Thoracic aorta (tissue), 2 donors: ENCODE measurements around the gene RBM25. TPM values are rescaled to one million over a fixed set of nuclear protein-coding genes. Genes with fewer than 3 reads are reported as not detected.

Source experiments
- ATAC-seq: fragments of 150-250 bp; one replicate; pipeline ENCODE4 v1.8.0; 2017; ENCODE audit warnings: low read depth; ENCODE audit not compliant: insufficient number of reproducible peaks, low FRiP score
- DNase-seq: peaks from one replicate; pipeline ENCODE4 v3.0.0-alpha.2; 2020; ENCODE audit warnings: low spot score
- H3K27ac ChIP-seq, 2 donors: fragments of 200-600 bp; sonication (generic); 1 replicate in 1 of 2; 2 replicates in 1 of 2; pipeline ENCODE4 v1.5.1; 2016; ENCODE audit warnings: mild to moderate bottlenecking in 2 of 2, moderate library complexity in 2 of 2
- H3K27me3 ChIP-seq: fragments of 200-600 bp; sonication (generic); replicated peaks from 2 replicates; pipeline ENCODE4 v1.6.0; 2016; ENCODE audit warnings: mild to moderate bottlenecking; ENCODE audit not compliant: insufficient read depth
- H3K36me3 ChIP-seq: fragments of 200-600 bp; sonication (generic); one replicate; pipeline ENCODE4 v1.5.1; 2016
- H3K4me1 ChIP-seq, 2 donors: fragments of 200-600 bp; sonication (generic); 1 replicate in 1 of 2; 2 replicates in 1 of 2; pipeline versions ENCODE4 v1.5.1 to v1.6.0; 2016; ENCODE audit warnings: low read depth in 2 of 2, mild to moderate bottlenecking in 1 of 2; ENCODE audit not compliant: control insufficient read depth in 1 of 2
- H3K4me3 ChIP-seq: fragments of 200-600 bp; sonication (generic); 2 replicates; pipeline ENCODE4 v1.5.1; 2016; ENCODE audit warnings: mild to moderate bottlenecking
- H3K9me3 ChIP-seq: fragments of 200-600 bp; sonication (generic); 2 replicates; pipeline ENCODE4 v1.5.1; 2016
- CTCF ChIP-seq: fragments of 200-600 bp; sonication (generic); IDR thresholded peaks from one replicate; pipeline ENCODE4 v1.5.1; 2019; ENCODE audit warnings: antibody characterized with exemption
- total RNA-seq, 2 donors: library from RNA; depleted of rRNA; stranded (reverse); fragments of >200 nt; gene quantifications; one replicate each; pipeline versions ENCODE4 v1.1.0 to v1.2.3, GENCODE V29; 2016

RBM25 gene
- total RNA-seq, 2 donors from 2014 or later: 49.3 to 126 TPM

- no peak for TF ChIP-seq CTCF
- peaks cover 25% of the 10 kb centered on the region for H3K36me3 ChIP-seq
These were observed 67.4 kb downstream of the RBM25 start for GRCh38 chr14:73125746-73126145.

GRCh38 chr14:73133795-73134194 is 75.5 kb downstream of the RBM25 start:
- H3K27ac ChIP-seq: no peak overlapping the region
- H3K36me3 ChIP-seq: no peaks in the 10 kb centered on the region
- no peaks in the 10 kb centered on the region for H3K9me3 ChIP-seq
- H3K4me3 ChIP-seq: no peak overlapping the region
- H3K27me3 ChIP-seq: no peaks in the 10 kb centered on the region
- peaks cover 6 to 13% of the 10 kb centered on the region in 2 donors for H3K4me1 ChIP-seq
- DNase-seq (no peak), ATAC-seq (no peak)
- TF ChIP-seq CTCF: no peak

More at GRCh38 chr14:73125746-73126145, 67.4 kb downstream of the RBM25 start:
- H3K9me3 ChIP-seq: no peaks in the 10 kb centered on the region
- H3K27ac ChIP-seq: no peak overlapping the region
- DNase-seq (no peak), ATAC-seq (no peak)
- no peak overlapping the region for H3K4me3 ChIP-seq
- H3K27me3 ChIP-seq: no peaks in the 10 kb centered on the region
- no peaks in the 10 kb centered on the region for H3K4me1 ChIP-seq

GRCh38 chr14:73136085-73136386 is 77.7 kb downstream of the RBM25 start:
- no peak for TF ChIP-seq CTCF
- peak overlapping the region; percentile 88 to 93 for H3K27ac ChIP-seq
- ATAC-seq: no peak

GRCh38 chr14:73136387-73137225 is 78.3 kb downstream of the RBM25 start, which contains the start of gene PSEN1:
Gene PSEN1 (plus strand): TSS chr14:73136507. CDS start chr14:73148020, 11,513 bp downstream.
- ATAC-seq (peak; percentile 86), DNase-seq (peak; percentile 88)
- peak within 1 kb of the TSS; percentile 88 to 93 for H3K27ac ChIP-seq
- no peaks in the 10 kb centered on the region for H3K9me3 ChIP-seq
- H3K36me3 ChIP-seq: no peaks in the 10 kb centered on the region
- TF ChIP-seq CTCF: no peak
- H3K4me3 ChIP-seq: peak within 1 kb of the TSS; percentile 85
- peaks cover 6 to 13% of the 10 kb centered on the region in 2 donors for H3K4me1 ChIP-seq
- H3K27me3 ChIP-seq: no peaks in the 10 kb centered on the region

More at GRCh38 chr14:73136085-73136386, 77.7 kb downstream of the RBM25 start:
- Histone ChIP-seq H3K27me3 (no peaks in the 10 kb centered on the region), H3K4me1 (peaks cover 6 to 13% of the 10 kb centered on the region in 2 donors), H3K4me3 (peak overlapping the region; percentile 85), H3K9me3 (no peaks in the 10 kb centered on the region), H3K36me3 (no peaks in the 10 kb centered on the region)
- no peak for DNase-seq

GRCh38 chr14:73140811-73141323 is 82.5 kb downstream of the RBM25 start:
- Histone ChIP-seq H3K27ac (no peak overlapping the region), H3K4me3 (no peak overlapping the region), H3K9me3 (no peaks in the 10 kb centered on the region), H3K27me3 (no peaks in the 10 kb centered on the region), H3K4me1 (peaks cover 10 to 14% of the 10 kb centered on the region in 2 donors), H3K36me3 (no peaks in the 10 kb centered on the region)
- DNase-seq (no peak), ATAC-seq (no peak)
- TF ChIP-seq CTCF: no peak
